Thyroid gland (tissue), 4 donors: ENCODE data around the gene SLC13A5. TPM values are rescaled to one million over a fixed set of nuclear protein-coding genes. Genes with fewer than 3 reads are reported as not detected.

Experiments
- DNase-seq, 2 donors: peaks; one replicate each; pipeline ENCODE4 v3.0.0-alpha.2; 2019
- H3K27ac ChIP-seq, 3 donors: fragments of 200-600 bp; sonication (generic); 1 replicate in 2 of 3; 2 replicates in 1 of 3; pipeline ENCODE4 v1.5.1; 2016 to 2019; ENCODE audit warnings: mild to moderate bottlenecking in 1 of 3, moderate library complexity in 1 of 3
- H3K27me3 ChIP-seq: fragments of 200-600 bp; sonication (generic); one replicate; pipeline ENCODE4 v1.5.1; 2019
- H3K36me3 ChIP-seq, 2 donors: fragments of 200-600 bp; sonication (generic); one replicate each; pipeline ENCODE4 v1.5.1; 2016 to 2019
- H3K4me1 ChIP-seq, 2 donors: fragments of 200-600 bp; sonication (generic); one replicate each; pipeline ENCODE4 v1.5.1; 2017 to 2019
- H3K4me3 ChIP-seq, 3 donors: fragments of 200-600 bp; sonication (generic); replicated peaks in 1 of 3; 1 replicate in 2 of 3; 2 replicates in 1 of 3; pipeline ENCODE4 v1.5.1; 2016; ENCODE audit warnings: mild to moderate bottlenecking in 1 of 3
- H3K9me3 ChIP-seq: fragments of 200-600 bp; sonication (generic); one replicate; pipeline ENCODE4 v1.5.1; 2017
- POLR2A ChIP-seq, 2 donors: fragments of 450-650 bp; IDR thresholded peaks; one replicate each; pipeline ENCODE4 v1.6.1; 2017; ENCODE audit warnings: antibody characterized with exemption in 2 of 2, mild to moderate bottlenecking in 2 of 2, moderate library complexity in 1 of 2
- WGBS, 2 donors: methylation state at CpG; one replicate each; pipeline ENCODE4 v1.1.5; 2017; 5-methylcytosine and 5-hydroxymethylcytosine counted together
- intact Hi-C: fragments of 100-400 bp; cut with DNase I; formaldehyde crosslinking; loops from one replicate; pipeline ENCODE4 v1.15.1; 2023
- total RNA-seq, 4 donors: library from RNA; depleted of rRNA; stranded (reverse); fragments of >200 nt; gene quantifications; one replicate each; pipeline ENCODE4 v1.2.3, GENCODE V29; 2016
- TF ChIP-seq, protein P1 (sequence below), 6 experiments: fragments of 200-600 bp in 3 of 6; fragments of 450-650 bp in 3 of 6; sonication (generic) in 3 of 6; IDR thresholded peaks; one replicate each; pipeline ENCODE4 v1.5.1; 2016 to 2019; ENCODE audit warnings: antibody characterized with exemption in 6 of 6, mild to moderate bottlenecking in 2 of 6, inconsistent platforms in 1 of 6, moderate library complexity in 1 of 6

SLC13A5 gene
- total RNA-seq, 4 donors from 2014 or later, result 0.27 to 0.63 TPM; not detected in 2

DNA sequence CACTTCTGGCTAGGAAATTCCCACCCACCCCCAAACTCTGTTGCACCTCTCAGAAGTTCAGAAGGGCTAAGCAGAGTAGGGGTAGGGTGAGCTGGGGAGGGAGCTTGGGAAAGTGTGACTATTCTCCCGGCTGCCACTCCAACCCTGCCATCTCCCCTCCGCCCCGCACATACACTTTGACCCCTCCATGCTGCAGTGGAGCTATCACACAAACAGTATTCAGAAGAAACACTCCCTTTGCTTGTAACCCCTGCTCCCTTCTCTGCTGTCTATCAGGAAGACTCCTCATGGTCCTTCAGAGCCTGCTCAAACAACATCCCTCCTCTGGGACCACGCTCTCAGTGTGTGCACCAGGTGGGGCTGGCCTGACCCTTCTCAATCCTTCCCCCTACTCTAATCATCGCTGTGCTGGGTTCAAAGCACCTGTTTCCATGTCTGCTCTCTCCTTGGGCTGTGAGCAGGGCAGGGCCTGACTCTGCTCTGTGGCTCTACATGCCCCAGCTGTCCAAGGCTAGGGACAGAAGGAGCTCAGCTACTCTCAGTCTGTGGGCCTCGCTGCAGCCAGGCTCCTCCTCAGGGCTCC is 8.6 kb downstream of the SLC13A5 start:
- intact Hi-C loops, result no loop called here
- H3K27ac ChIP-seq, result no peak overlapping the region

DNA sequence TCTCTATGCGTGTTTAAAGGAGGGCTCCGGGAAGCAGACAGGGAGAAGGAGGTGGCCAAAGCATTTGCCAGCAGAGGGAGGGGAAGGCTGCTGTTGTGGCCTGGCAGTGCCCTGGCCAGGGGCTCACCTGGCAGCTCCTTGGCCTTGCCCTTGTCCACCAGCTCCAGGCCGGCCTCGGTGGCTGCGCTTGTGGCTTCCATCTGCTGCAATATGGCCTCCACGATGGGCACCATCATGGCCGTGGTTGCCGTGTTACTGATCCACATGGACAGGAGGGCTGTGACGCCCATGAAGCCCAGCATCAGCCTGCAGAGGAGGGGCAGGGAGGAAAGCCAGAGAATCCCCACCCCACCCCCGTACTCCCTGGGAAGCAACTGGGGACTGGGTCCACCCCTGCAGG is 9.4 kb downstream of the SLC13A5 start:
- 94% methylated on average over 9 to 10 of the region's 10 CpGs for WGBS, 2 donors
- Histone ChIP-seq H3K4me1 (no peaks in the 10 kb centered on the region), H3K4me3 (no peak overlapping the region), H3K9me3 (no peaks in the 10 kb centered on the region), H3K27ac (no peak overlapping the region), H3K27me3 (no peaks in the 10 kb centered on the region), H3K36me3 (no peaks in the 10 kb centered on the region)
- DNase-seq, result no peak
- TF ChIP-seq, protein P1, sequence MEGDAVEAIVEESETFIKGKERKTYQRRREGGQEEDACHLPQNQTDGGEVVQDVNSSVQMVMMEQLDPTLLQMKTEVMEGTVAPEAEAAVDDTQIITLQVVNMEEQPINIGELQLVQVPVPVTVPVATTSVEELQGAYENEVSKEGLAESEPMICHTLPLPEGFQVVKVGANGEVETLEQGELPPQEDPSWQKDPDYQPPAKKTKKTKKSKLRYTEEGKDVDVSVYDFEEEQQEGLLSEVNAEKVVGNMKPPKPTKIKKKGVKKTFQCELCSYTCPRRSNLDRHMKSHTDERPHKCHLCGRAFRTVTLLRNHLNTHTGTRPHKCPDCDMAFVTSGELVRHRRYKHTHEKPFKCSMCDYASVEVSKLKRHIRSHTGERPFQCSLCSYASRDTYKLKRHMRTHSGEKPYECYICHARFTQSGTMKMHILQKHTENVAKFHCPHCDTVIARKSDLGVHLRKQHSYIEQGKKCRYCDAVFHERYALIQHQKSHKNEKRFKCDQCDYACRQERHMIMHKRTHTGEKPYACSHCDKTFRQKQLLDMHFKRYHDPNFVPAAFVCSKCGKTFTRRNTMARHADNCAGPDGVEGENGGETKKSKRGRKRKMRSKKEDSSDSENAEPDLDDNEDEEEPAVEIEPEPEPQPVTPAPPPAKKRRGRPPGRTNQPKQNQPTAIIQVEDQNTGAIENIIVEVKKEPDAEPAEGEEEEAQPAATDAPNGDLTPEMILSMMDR (IDR thresholded peaks at IDR 0.05), result no peak
- TF ChIP-seq POLR2A (IDR thresholded peaks at IDR 0.05), result no peak
- intact Hi-C loops, result no loop called here

More for the DNA sequence above, 8.6 kb downstream of the SLC13A5 start:
- no peak for DNase-seq
- WGBS, 2 donors, result 67 to 73% methylated on average over 6 of the region's 6 CpGs
- no peak for TF ChIP-seq POLR2A (IDR thresholded peaks at IDR 0.05)
- TF ChIP-seq, protein P1 (IDR thresholded peaks at IDR 0.05), result no peak
- Histone ChIP-seq H3K27me3 (no peaks in the 10 kb centered on the region), H3K4me3 (no peak overlapping the region), H3K36me3 (no peaks in the 10 kb centered on the region), H3K4me1 (no peaks in the 10 kb centered on the region), H3K9me3 (no peaks in the 10 kb centered on the region)

DNA sequence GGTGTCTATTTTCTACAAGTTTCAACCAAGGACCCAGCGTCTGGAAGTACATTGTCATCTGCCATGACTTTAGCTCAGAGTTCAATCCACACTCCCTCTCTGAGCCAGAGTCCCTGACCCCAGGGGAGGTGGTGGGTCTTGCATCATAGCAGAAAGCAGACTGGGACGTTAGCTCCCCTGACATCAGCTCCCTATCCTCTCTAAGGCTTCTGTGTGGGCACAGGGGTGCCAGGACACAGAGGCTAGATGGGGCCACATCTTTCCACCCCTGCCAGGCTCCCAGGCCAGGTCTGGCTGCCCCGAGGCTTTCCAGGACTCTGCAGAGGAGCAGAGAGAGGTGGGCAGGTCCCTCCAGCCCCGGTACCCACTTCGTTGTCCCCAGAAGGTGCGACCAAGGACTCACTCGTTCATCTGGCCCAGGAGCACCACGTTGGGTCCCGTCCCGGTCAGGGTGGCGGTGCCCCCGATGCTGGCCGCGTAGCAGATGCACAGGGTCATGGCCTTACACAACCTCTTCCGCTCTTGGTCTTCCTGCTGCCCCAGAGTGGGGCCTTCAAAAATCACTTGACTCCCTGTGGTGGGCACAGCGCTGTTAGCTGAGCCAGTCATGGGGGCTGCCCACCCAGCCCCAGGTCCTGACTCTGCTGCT is 10.5 kb downstream of the SLC13A5 start:
- DNase-seq, result no peak
- no peak overlapping the region for H3K4me3 ChIP-seq
- WGBS, 2 donors, result 80 to 94% methylated on average over 3 to 16 of the region's 16 CpGs
- H3K27ac ChIP-seq, result no peak overlapping the region
- TF ChIP-seq POLR2A (IDR thresholded peaks at IDR 0.05), result no peak
- TF ChIP-seq, protein P1 (IDR thresholded peaks at IDR 0.05), result no peak
- no peaks in the 10 kb centered on the region for H3K27me3 ChIP-seq
- H3K36me3 ChIP-seq, result no peaks in the 10 kb centered on the region
- intact Hi-C loops, result no loop called here
- no peaks in the 10 kb centered on the region for H3K9me3 ChIP-seq
- no peaks in the 10 kb centered on the region for H3K4me1 ChIP-seq

DNA sequence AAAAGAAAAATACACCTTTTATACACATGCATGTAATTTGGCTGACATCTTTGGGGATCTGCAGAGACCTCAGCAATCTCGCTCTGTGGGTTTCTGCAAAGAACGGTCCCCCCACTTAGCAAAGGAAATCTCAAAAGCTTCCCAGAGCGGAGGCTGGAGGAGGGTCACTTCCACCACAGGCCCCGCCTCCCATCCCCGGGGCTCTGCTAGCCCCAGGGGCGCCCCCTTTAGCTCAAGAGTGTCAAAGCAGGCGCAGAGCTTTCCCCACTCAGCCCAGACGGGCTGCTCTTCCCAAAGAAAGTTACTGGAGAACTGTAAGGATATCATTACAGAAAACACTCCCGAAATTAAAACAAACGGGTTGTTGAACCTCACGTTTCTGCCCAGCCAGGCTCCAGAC is 11.4 kb downstream of the SLC13A5 start:
- Histone ChIP-seq H3K4me3 (no peak overlapping the region), H3K9me3 (no peaks in the 10 kb centered on the region), H3K27me3 (no peaks in the 10 kb centered on the region), H3K27ac (no peak overlapping the region), H3K36me3 (no peaks in the 10 kb centered on the region), H3K4me1 (no peaks in the 10 kb centered on the region)
- TF ChIP-seq POLR2A (IDR thresholded peaks at IDR 0.05), result no peak
- TF ChIP-seq, protein P1 (IDR thresholded peaks at IDR 0.05), result no peak
- 15 to 20% methylated on average over 8 to 11 of the region's 11 CpGs for WGBS, 2 donors
- DNase-seq, result peak; percentile 8 to 15
- intact Hi-C loops, result no loop called here

DNA sequence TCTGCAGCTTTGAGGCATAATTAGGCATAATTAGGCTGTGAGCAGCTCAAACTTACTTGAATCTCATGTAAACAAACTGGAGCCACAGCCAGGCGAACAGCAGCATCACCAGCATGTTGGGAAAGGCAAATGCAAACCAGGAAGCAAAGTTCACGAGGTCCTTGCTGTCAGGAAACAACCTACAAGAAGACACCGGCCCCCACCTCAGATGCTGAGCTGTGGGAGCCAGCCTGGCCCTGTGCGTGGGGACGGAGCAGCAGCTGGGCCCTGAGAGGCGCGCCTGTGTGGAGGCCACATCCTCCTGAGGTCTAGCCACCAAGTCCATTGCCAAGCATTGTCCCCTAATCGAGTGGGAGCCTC is 12.2 kb downstream of the SLC13A5 start:
- H3K9me3 ChIP-seq, result no peaks in the 10 kb centered on the region
- intact Hi-C loops, result no loop called here
- H3K4me1 ChIP-seq, result no peaks in the 10 kb centered on the region
- WGBS, 2 donors, result 84 to 85% methylated on average over 5 to 6 of the region's 8 CpGs
- TF ChIP-seq, protein P1 (IDR thresholded peaks at IDR 0.05), result no peak
- no peaks in the 10 kb centered on the region for H3K36me3 ChIP-seq
- no peak overlapping the region for H3K4me3 ChIP-seq
- no peak overlapping the region for H3K27ac ChIP-seq
- DNase-seq, result no peak
- H3K27me3 ChIP-seq, result no peaks in the 10 kb centered on the region
